Esophagus squamous epithelium (tissue), 4 donors: ENCODE data around the gene HSPA4.

ENCODE experiments used
- POLR2A ChIP-seq, 4 donors: fragments of 450-650 bp; IDR thresholded peaks; one replicate each; pipeline ENCODE4 v1.6.1; 2017; ENCODE audit warnings: antibody characterized with exemption in 4 of 4, mild to moderate bottlenecking in 4 of 4, moderate library complexity in 3 of 4
- TF ChIP-seq, protein P1 (sequence below), 6 experiments: fragments of 450-650 bp in 4 of 6; fragments of 200-600 bp in 2 of 6; sonication (generic) in 2 of 6; IDR thresholded peaks; one replicate each; pipeline ENCODE4 v1.5.1; 2016 to 2019; ENCODE audit warnings: antibody characterized with exemption in 6 of 6, mild to moderate bottlenecking in 4 of 6, moderate library complexity in 4 of 6

DNA sequence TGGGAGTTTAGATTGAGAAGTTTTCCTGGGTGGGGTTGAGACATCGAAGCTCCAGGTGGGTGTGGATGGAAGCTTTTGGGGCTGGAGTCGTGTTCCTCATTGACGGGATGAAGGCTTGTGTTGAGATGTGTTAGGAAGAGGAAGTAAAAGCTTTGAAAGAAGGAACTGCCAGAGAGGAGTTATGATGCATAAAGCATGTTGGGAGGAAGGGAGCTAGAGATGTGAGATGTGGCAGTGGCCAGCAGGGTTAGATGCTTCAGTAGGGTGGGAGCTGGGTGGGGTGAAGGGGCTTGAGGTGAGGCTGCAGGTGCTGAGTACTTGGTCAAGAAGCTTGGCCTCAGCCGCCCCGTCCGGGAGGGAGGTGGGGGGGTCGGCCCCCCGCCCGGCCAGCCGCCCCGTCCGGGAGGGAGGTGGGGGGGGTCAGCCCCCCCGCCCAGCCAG is 56.7 kb downstream of the HSPA4 start:
- TF ChIP-seq, protein P1, sequence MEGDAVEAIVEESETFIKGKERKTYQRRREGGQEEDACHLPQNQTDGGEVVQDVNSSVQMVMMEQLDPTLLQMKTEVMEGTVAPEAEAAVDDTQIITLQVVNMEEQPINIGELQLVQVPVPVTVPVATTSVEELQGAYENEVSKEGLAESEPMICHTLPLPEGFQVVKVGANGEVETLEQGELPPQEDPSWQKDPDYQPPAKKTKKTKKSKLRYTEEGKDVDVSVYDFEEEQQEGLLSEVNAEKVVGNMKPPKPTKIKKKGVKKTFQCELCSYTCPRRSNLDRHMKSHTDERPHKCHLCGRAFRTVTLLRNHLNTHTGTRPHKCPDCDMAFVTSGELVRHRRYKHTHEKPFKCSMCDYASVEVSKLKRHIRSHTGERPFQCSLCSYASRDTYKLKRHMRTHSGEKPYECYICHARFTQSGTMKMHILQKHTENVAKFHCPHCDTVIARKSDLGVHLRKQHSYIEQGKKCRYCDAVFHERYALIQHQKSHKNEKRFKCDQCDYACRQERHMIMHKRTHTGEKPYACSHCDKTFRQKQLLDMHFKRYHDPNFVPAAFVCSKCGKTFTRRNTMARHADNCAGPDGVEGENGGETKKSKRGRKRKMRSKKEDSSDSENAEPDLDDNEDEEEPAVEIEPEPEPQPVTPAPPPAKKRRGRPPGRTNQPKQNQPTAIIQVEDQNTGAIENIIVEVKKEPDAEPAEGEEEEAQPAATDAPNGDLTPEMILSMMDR (IDR thresholded peaks at IDR 0.05): no peak
- no peak for TF ChIP-seq POLR2A (IDR thresholded peaks at IDR 0.05)
